ENCODE measurements around the gene SACS.
A peak's percentile ranks its signal among the peaks of the same experiment; 100 is the strongest.
"Not testable (repeated sequence)": the region's sequence is repeated elsewhere in the genome, so short reads cannot be mapped to it uniquely, and the experiment has no call there.

The SACS gene

GRCh38 chr13:23357349-23357748 lies 76.2 kb downstream of the SACS start:
- no peak for DNase-seq (ENCODE audit: low spot score)

- no peak for DNase-seq (ENCODE audit: low spot score)
These were observed 77.1 kb downstream of the SACS start for GRCh38 chr13:23356368-23356767.

GRCh38 chr13:23354520-23354919 lies 79.0 kb downstream of the SACS start:
- DNase-seq (ENCODE audit: low spot score): no peak

GRCh38 chr13:23352161-23352560 lies 81.3 kb downstream of the SACS start:
- no peak for DNase-seq (ENCODE audit: low spot score)

GRCh38 chr13:23350009-23350408 lies 83.5 kb downstream of the SACS start:
- peak; percentile 25 for DNase-seq (ENCODE audit: low spot score)

GRCh38 chr13:23349161-23349897 lies 84.2 kb downstream of the SACS start:
- DNase-seq (ENCODE audit: low spot score): no peak

- no peak for DNase-seq (ENCODE audit: low spot score)
These were observed 85.0 kb downstream of the SACS start for GRCh38 chr13:23348262-23349127.

GRCh38 chr13:23347601-23348000 lies 85.9 kb downstream of the SACS start:
- DNase-seq (ENCODE audit: low spot score): no peak

GRCh38 chr13:23344931-23345595 lies 88.4 kb downstream of the SACS start:
- no peak for DNase-seq (ENCODE audit: low spot score)

- no peak for DNase-seq (ENCODE audit: low spot score)
These were observed 94.3 kb downstream of the SACS start for GRCh38 chr13:23339225-23339624.

GRCh38 chr13:23330356-23330755 lies 103.1 kb downstream of the SACS start:
- no peak for DNase-seq (ENCODE audit: low spot score)

GRCh38 chr13:23325191-23325590 lies 108.3 kb downstream of the SACS start:
- no peak for DNase-seq (ENCODE audit: low spot score)

GRCh38 chr13:23323946-23324709 lies 109.4 kb downstream of the SACS start:
- no peak for DNase-seq (ENCODE audit: low spot score)

- DNase-seq (ENCODE audit: low spot score): no peak
These were observed 110.9 kb downstream of the SACS start for GRCh38 chr13:23322353-23323336.

- DNase-seq (ENCODE audit: low spot score): peak; percentile 84
These were observed 111.8 kb downstream of the SACS start for GRCh38 chr13:23321535-23322241.

- DNase-seq (ENCODE audit: low spot score): no peak
These were observed 112.5 kb downstream of the SACS start for GRCh38 chr13:23320926-23321534.

GRCh38 chr13:23319883-23320224 lies 113.6 kb downstream of the SACS start:
- no peak for DNase-seq (ENCODE audit: low spot score)

- not testable (repeated sequence) for DNase-seq (ENCODE audit: low spot score)
These were observed 118.7 kb downstream of the SACS start for GRCh38 chr13:23314837-23315236.

GRCh38 chr13:23292586-23292985 lies 140.9 kb downstream of the SACS start:
- no peak for DNase-seq (ENCODE audit: low spot score)

- no peak for DNase-seq (ENCODE audit: low spot score)
These were observed 143.6 kb downstream of the SACS start for GRCh38 chr13:23289917-23290357.
